HepG2 (cell line): ENCODE results near the gene SYTL1. TPM values are rescaled to one million over a fixed set of nuclear protein-coding genes. Genes with fewer than 3 reads are reported as not detected.

Experiments used
- DR1 ChIP-seq: sonication (generic); formaldehyde crosslinking; IDR thresholded peaks from 2 replicates; pipeline ENCODE4 v1.8.0; 2021; ENCODE audit warnings: mild to moderate bottlenecking, missing genetic modification reagents, inconsistent platforms
- IRF1 ChIP-seq: sonication (generic); formaldehyde crosslinking; IDR thresholded peaks from 2 replicates; pipeline ENCODE4 v1.4.0; 2020; ENCODE audit warnings: low read depth, mild to moderate bottlenecking, missing genetic modification reagents
- KDM4B ChIP-seq: sonication (generic); formaldehyde crosslinking; IDR thresholded peaks from 2 replicates; pipeline ENCODE4 v1.4.0; 2020; ENCODE audit warnings: missing genetic modification reagents
- NR2F1 ChIP-seq, 2 experiments: fragments of 450-650 bp in 1 of 2; formaldehyde crosslinking in 1 of 2; IDR thresholded peaks; 2 replicates each; pipeline versions ENCODE4 v1.5.0 to v1.6.1; 2016 to 2020; ENCODE audit warnings: mild to moderate bottlenecking in 1 of 2, missing compliant biosample characterization in 1 of 2, missing genetic modification reagents in 1 of 2, moderate library complexity in 1 of 2
- PBX3 ChIP-seq: sonication (generic); formaldehyde crosslinking; IDR thresholded peaks from 2 replicates; pipeline ENCODE4 v1.8.1; 2023; ENCODE audit warnings: missing genetic modification reagents, inconsistent platforms, borderline replicate concordance
- ZBTB25 ChIP-seq: IDR thresholded peaks from 2 replicates; pipeline ENCODE4 v1.6.1; 2018; ENCODE audit warnings: missing genetic modification reagents
- ZBTB3 ChIP-seq: sonication (generic); formaldehyde crosslinking; IDR thresholded peaks from 2 replicates; pipeline ENCODE4 v1.4.0; 2020; ENCODE audit warnings: low read depth, mild to moderate bottlenecking, moderate library complexity, missing genetic modification reagents, borderline replicate concordance
- ZNF160 ChIP-seq: sonication (generic); formaldehyde crosslinking; IDR thresholded peaks from 2 replicates; pipeline ENCODE4 v1.8.0; 2022; ENCODE audit warnings: mild to moderate bottlenecking, inconsistent platforms, missing genetic modification reagents
- ZNF232 ChIP-seq: sonication (generic); formaldehyde crosslinking; IDR thresholded peaks from 2 replicates; pipeline ENCODE4 v1.4.0; 2020; ENCODE audit warnings: missing genetic modification reagents, borderline replicate concordance
- ZNF484 ChIP-seq: sonication (generic); formaldehyde crosslinking; IDR thresholded peaks from 2 replicates; pipeline ENCODE4 v1.5.1; 2020; ENCODE audit warnings: mild to moderate bottlenecking, low read depth, missing genetic modification reagents, borderline replicate concordance
- ZNF609 ChIP-seq: sonication (generic); formaldehyde crosslinking; IDR thresholded peaks from 2 replicates; pipeline ENCODE4 v1.4.0; 2020; ENCODE audit warnings: mild to moderate bottlenecking, missing genetic modification reagents, borderline replicate concordance
- ZNF710 ChIP-seq: sonication (generic); formaldehyde crosslinking; IDR thresholded peaks from 2 replicates; pipeline ENCODE4 v1.5.0; 2020; ENCODE audit warnings: mild to moderate bottlenecking, missing genetic modification reagents, borderline replicate concordance
- ZNF766 ChIP-seq: sonication (generic); formaldehyde crosslinking; IDR thresholded peaks from 2 replicates; pipeline ENCODE4 v1.5.0; 2020; ENCODE audit warnings: missing genetic modification reagents, borderline replicate concordance
- ZNF790 ChIP-seq: sonication (generic); formaldehyde crosslinking; IDR thresholded peaks from 2 replicates; pipeline ENCODE4 v1.8.0; 2022; ENCODE audit warnings: missing genetic modification reagents, mild to moderate bottlenecking, borderline replicate concordance
- ZNF83 ChIP-seq: sonication (generic); formaldehyde crosslinking; IDR thresholded peaks from 2 replicates; pipeline ENCODE4 v1.4.0; 2020; ENCODE audit warnings: missing genetic modification reagents, mild to moderate bottlenecking, borderline replicate concordance
- polyA plus RNA-seq, 8 experiments: library from polyadenylated mRNA; depleted of rRNA in 3 of 8; stranded (reverse) in 7 of 8; unstranded in 1 of 8; fragments of >200 nt; fragmentation: Illumina TruSeq in 4 of 8; extraction: Trizol in 4 of 8; gene quantifications; 2 replicates each; pipeline versions ENCODE4 v1.2.1 to v1.2.3, GENCODE V29; 2011 to 2016; ENCODE audit warnings: low read depth in 4 of 8, missing spikeins in 1 of 8, mixed read lengths in 1 of 8; ENCODE audit not compliant: insufficient read depth in 1 of 8
- total RNA-seq, 5 experiments: library from RNA; depleted of rRNA; stranded (reverse); fragments of >200 nt; fragmentation: Illumina TruSeq; extraction: Trizol; gene quantifications; 2 replicates each; pipeline ENCODE4 v1.2.3, GENCODE V29; 2016; ENCODE audit warnings: low read depth in 1 of 5

Gene SYTL1
- total and polyA plus RNA-seq, 2 of the 13 experiments (the other 11 are each of a cell fraction or from before 2014, with no cell fraction given) = 11.1 to 17.8 TPM

GRCh38 chr1:27321813-27322568 lies 19.8 kb upstream of the SYTL1 start, which contains the start of gene TMEM222 (continued):
- TF ChIP-seq ZNF766 (0 out of 2 replicates have a peak, but pooled peaks have one; percentile 70), IRF1 (CRISPR knock-in tag) (no peak), NR2F1 (CRISPR knock-in tag; IDR thresholded peaks at IDR 0.05) (0 out of 4 replicates have a peak, but pooled peaks of 1 of the 2 experiments have one; percentile 8), KDM4B (CRISPR knock-in tag) (peak; percentile 62; the same call in 1 of the 2 replicates), PBX3 (no peak; the same call in 1 of the 2 replicates), ZNF710 (CRISPR knock-in tag) (peak; percentile 79), ZNF83 (no peak), DR1 (CRISPR knock-in tag) (peak; percentile 84), ZBTB3 (no peak), ZBTB25 (CRISPR knock-in tag) (peak; percentile 93), ZNF484 (CRISPR knock-in tag) (no peak), ZNF609 (CRISPR knock-in tag) (0 out of 2 replicates have a peak, but pooled peaks have one; percentile 8), ZNF232 (no peak), ZNF790 (CRISPR knock-in tag) (peak; percentile 85), ZNF160 (CRISPR knock-in tag) (peak; percentile 58; the same call in 1 of the 2 replicates)
